Left lobe of liver (tissue), 2 donors: ENCODE results near the gene SERPINA5. TPM values are rescaled to one million over a fixed set of nuclear protein-coding genes. Genes with fewer than 3 reads are reported as not detected.
"Not testable (repeated sequence)": the region's sequence is repeated elsewhere in the genome, so short reads cannot be mapped to it uniquely, and the experiment has no call there.

Experiments used
- ATAC-seq: fragments of 200-7000 bp; cut with Tn5 transposase; one replicate; pipeline ENCODE4 v1.9.1; 2020; ENCODE audit warnings: mild to moderate bottlenecking, moderate library complexity
- DNase-seq: peaks from one replicate; pipeline ENCODE4 v3.0.0-alpha.2; 2020; ENCODE audit warnings: low spot score
- total RNA-seq: library from RNA; stranded (reverse); gene quantifications from one replicate; pipeline ENCODE4 v1.2.1, GENCODE V29; 2021
- donor health status: DM: no; HTN: no; CAD: no; lungs with moderate emphysema.
- donor health status: DM: no; HTN: yes; CAD: no.

Gene SERPINA5
- total RNA-seq, 1 donor from 2014 or later: 216 TPM

- DNase-seq (peak; percentile 72), ATAC-seq (peak; percentile 38)
These were observed 8.5 kb upstream of the SERPINA5 start for GRCh38 chr14:94572637-94573303.

GRCh38 chr14:94573475-94574277 lies 7.5 kb upstream of the SERPINA5 start:
- DNase-seq: no peak

GRCh38 chr14:94574336-94574735 lies 6.9 kb upstream of the SERPINA5 start:
- ATAC-seq (no peak), DNase-seq (peak; percentile 44)

More at GRCh38 chr14:94573475-94574277, 7.5 kb upstream of the SERPINA5 start:
- ATAC-seq: no peak

- DNase-seq (peak; percentile 56), ATAC-seq (peak; percentile 35)
These were observed 5.3 kb upstream of the SERPINA5 start for GRCh38 chr14:94575730-94576585.

GRCh38 chr14:94577472-94577871 lies 3.8 kb upstream of the SERPINA5 start:
- not testable (repeated sequence) for DNase-seq, ATAC-seq

GRCh38 chr14:94578712-94579111 lies 2.5 kb upstream of the SERPINA5 start:
- DNase-seq (no peak), ATAC-seq (no peak)

- DNase-seq: peak; percentile 64
- ATAC-seq: peak; percentile 52
These were observed 1.0 kb downstream of the SERPINA5 start for GRCh38 chr14:94582199-94582750.

GRCh38 chr14:94582851-94583250 lies 1.6 kb downstream of the SERPINA5 start:
- DNase-seq (peak; percentile 88), ATAC-seq (peak; percentile 66)

GRCh38 chr14:94583557-94583956 lies 2.3 kb downstream of the SERPINA5 start:
- ATAC-seq (no peak), DNase-seq (no peak)

- DNase-seq: peak; percentile 48
- peak; percentile 27 for ATAC-seq
These were observed 3.5 kb downstream of the SERPINA5 start for GRCh38 chr14:94584591-94585280.

- peak; percentile 42 for DNase-seq
- no peak for ATAC-seq
These were observed 5.4 kb downstream of the SERPINA5 start for GRCh38 chr14:94586635-94587034.

GRCh38 chr14:94588311-94588710 lies 7.1 kb downstream of the SERPINA5 start:
- no peak for ATAC-seq
- DNase-seq: no peak

GRCh38 chr14:94591073-94591472 lies 9.8 kb downstream of the SERPINA5 start:
- ATAC-seq: no peak
- no peak for DNase-seq

GRCh38 chr14:94591871-94592270 lies 10.6 kb downstream of the SERPINA5 start:
- no peak for ATAC-seq
- peak; percentile 39 for DNase-seq

- ATAC-seq: no peak
- no peak for DNase-seq
These were observed 11.2 kb downstream of the SERPINA5 start for GRCh38 chr14:94592457-94592856.

- ATAC-seq (peak; percentile 7), DNase-seq (no peak)
These were observed 12.1 kb downstream of the SERPINA5 start for GRCh38 chr14:94593376-94593748.

GRCh38 chr14:94593749-94594431 lies 12.7 kb downstream of the SERPINA5 start:
- ATAC-seq: peak; percentile 60
- peak; percentile 92 for DNase-seq

GRCh38 chr14:94594441-94594840 lies 13.2 kb downstream of the SERPINA5 start:
- DNase-seq (peak; percentile 45), ATAC-seq (peak; percentile 15)

- ATAC-seq (no peak), DNase-seq (peak; percentile 43)
These were observed 14.7 kb downstream of the SERPINA5 start for GRCh38 chr14:94595912-94596311.

- ATAC-seq (no peak), DNase-seq (peak; percentile 37)
These were observed 15.1 kb downstream of the SERPINA5 start for GRCh38 chr14:94596361-94596760.
